SKM-1 (cell line): ENCODE data around the gene RUFY3.
"Not testable (repeated sequence)": the region's sequence is repeated elsewhere in the genome, so short reads cannot be mapped to it uniquely, and the experiment has no call there.

Experiments
- DNase-seq: peaks from one replicate; lab custom pipeline; 2025; ENCODE audit not compliant: unreplicated experiment; lab: John Stamatoyannopoulos, UW

The RUFY3 gene, protein sequence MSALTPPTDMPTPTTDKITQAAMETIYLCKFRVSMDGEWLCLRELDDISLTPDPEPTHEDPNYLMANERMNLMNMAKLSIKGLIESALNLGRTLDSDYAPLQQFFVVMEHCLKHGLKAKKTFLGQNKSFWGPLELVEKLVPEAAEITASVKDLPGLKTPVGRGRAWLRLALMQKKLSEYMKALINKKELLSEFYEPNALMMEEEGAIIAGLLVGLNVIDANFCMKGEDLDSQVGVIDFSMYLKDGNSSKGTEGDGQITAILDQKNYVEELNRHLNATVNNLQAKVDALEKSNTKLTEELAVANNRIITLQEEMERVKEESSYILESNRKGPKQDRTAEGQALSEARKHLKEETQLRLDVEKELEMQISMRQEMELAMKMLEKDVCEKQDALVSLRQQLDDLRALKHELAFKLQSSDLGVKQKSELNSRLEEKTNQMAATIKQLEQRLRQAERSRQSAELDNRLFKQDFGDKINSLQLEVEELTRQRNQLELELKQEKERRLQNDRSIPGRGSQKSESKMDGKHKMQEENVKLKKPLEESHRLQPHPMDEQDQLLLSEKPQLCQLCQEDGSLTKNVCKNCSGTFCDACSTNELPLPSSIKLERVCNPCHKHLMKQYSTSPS

GRCh38 chr4:70721747-70722146, at the start of gene RUFY3:
TSS of gene RUFY3 (plus strand) at chr4:70721964. CDS start at chr4:70722574, 610 bp downstream.
- DNase-seq, result no peak

DNA sequence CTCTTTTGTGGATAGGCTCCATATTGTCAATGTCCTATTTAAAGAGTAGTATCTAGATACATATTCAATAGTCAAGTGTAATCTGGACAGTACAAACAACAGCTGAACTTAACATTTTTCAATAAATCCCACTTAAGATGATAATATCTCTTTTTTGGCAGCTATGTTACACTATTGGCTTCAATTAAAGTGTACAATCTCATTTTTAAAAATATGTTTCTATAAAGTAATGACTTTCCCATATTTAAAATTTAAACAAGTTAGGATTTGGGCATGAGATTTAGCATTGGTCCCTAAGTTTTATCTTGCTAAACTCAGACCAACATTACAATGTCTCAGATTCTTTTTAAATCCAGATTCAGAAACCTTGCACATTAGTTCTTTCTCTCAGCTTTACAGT, 47.6 kb upstream of the RUFY3 start:
- DNase-seq, result no peak

DNA sequence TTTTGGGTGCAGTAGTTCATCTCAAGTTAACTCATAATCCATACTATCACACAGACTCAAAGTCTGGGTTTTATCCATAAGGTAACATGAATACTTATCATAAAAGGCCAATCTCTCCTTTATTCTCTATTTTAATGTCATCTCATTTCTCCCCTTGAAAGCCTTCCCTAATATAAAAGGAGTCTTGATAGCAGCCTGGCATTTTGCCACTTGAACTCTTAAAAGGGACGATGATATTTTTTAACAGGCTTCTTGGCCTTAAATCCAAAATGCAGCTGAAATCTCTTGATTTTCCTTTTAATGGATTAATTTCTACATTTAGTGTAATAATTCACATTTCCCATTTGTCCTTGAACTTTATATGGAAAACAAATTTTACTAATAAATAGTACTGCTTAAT, 47.0 kb upstream of the RUFY3 start:
- no peak for DNase-seq

DNA sequence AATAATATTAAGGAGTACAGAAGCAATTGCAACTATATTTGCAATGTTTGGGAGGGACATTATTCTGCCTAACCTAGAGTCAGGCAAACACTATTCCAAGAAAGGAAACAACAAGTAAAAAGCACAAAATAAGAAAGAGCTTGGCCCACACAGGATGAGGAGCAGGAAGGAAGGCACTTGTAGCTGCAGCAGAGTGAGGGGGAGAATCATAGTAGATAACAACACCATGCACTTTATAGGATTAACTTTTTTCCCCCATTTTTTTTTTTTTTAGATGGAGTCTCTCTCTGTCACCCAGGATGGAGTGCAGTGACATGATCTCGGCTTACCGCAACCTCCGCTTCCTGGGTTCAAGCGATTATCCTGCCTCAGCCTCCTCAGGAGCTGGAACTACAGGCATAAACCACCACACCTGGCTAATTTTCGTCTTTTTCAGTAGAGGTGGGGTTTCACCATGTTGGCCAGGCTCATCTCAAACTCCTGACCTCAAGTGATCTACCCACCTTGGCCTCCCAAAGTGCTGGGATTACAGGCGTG, 45.1 kb upstream of the RUFY3 start:
- no peak for DNase-seq

DNA sequence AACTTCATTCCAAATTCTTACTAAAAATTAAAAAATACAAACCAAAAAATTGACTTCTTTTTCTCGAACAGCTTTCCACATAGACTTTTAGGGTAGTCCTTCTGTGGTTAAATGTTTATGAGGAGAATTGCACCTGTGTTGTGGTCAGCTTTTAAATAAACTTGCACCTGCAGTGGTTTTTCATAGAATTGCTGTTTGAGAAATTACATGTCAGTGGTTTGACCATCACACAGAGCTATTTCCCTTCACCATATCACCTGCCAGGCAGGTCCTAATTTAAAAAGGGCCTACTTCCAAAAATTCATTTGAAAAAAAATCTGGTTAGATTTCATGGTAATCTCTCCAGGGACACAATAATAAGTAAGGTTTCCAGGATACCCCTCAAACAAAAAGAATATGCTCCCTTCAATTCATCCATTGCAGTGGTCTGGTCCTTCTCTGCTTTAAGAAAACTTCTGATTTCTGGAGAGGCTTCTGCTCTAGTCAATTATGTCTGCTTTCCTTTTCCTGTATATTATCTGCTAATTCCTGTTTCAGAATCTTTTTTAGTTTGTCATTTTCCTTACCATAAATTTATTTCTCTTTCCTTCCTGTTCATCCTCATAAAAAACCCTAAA, 43.3 kb upstream of the RUFY3 start:
- DNase-seq, result no peak

GRCh38 chr4:70680934-70681333, 40.8 kb upstream of the RUFY3 start:
- no peak for DNase-seq

GRCh38 chr4:70681704-70682103, 40.1 kb upstream of the RUFY3 start:
- DNase-seq, result no peak

GRCh38 chr4:70682142-70682541, 39.6 kb upstream of the RUFY3 start:
- DNase-seq, result not testable (repeated sequence)

- no peak for DNase-seq
Observed at GRCh38 chr4:70687392-70687791, 34.4 kb upstream of the RUFY3 start.

- DNase-seq, result peak; percentile 94
Observed at GRCh38 chr4:70687821-70688794, 33.7 kb upstream of the RUFY3 start, which contains the start of gene UTP3. TSS of gene UTP3 (plus strand) at chr4:70688532. CDS start at chr4:70688678, 146 bp downstream.

- DNase-seq, result no peak
Observed at GRCh38 chr4:70688795-70689231, 33.0 kb upstream of the RUFY3 start.

DNA sequence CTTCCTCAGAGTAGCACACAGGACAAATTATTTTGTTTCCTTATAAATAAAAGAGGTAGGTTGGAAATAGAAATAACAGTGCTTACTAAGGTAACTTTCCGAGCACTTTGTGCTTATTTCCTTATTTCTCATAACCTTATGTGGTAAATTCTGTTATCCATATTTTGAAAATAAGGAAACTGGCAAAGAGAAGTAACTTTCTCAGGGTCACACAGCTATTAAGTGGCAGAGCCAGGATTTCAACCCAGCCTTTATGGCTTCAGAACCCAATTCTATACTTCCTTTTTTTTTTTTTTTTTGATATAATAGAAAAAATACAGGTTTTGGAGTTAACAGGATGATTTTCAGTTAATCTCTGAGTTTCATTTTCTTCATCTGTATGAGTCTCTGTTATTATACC, 30.1 kb upstream of the RUFY3 start:
- DNase-seq, result no peak

DNA sequence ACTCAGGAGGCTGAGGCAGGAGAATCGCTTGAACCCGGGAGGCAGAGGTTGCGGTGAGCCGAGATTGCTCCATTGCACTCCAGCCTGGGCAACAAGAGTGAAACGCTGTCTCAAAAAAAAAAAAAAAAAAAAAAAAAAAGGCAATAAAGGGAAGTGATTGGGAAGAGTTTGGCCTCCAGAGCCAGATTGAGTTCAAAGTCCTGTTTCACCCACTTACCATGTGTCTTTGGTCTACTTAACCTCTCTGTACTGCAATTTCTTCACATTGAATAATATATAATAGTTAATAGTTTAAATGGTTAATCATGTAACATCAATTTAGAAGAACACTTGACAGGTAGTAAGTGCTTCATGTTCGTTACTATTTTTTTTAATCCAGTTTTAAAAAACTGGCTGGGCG, 27.1 kb upstream of the RUFY3 start:
- not testable (repeated sequence) for DNase-seq

DNA sequence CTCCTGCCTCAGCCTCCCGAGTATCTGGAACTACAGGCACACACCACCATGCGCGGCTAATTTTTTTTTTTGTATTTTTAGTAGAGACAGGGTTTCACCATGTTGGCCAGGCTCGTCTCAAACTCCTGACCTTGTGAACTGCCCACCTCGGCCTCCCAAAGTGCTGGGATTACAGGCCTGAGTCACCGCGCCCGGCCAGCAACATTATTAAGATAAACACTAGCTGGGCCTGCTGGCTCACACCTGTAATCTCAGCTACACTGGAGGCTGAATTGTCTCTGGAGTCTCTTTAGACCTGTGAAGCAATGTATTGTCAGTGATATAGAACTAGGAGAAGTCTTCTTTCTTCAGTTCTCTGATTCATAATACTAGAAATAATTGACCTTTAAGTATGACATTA, 23.3 kb upstream of the RUFY3 start:
- DNase-seq, result not testable (repeated sequence)

DNA sequence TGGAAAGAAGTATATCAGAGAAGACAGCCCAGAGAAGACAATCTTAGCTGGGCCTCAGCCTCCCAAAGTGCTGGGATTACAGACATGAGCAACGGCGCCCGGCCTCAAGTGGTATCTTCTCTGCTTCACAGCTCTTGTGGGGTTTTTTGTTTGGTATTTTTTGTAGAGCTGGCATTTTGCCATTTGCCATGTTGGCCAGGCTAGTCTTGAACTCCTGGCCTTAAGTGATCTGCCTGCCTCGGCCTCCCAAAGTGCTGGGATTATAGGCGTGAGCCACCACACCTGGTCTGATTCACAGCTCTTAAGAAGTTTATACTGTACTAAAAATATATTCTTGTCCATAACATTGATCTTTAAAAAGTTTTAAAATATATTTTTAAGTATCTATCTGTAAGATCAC, 21.1 kb upstream of the RUFY3 start:
- no peak for DNase-seq

GRCh38 chr4:70701271-70701670, 20.5 kb upstream of the RUFY3 start:
- no peak for DNase-seq

- not testable (repeated sequence) for DNase-seq
Observed at GRCh38 chr4:70702592-70702991, 19.2 kb upstream of the RUFY3 start.

DNA sequence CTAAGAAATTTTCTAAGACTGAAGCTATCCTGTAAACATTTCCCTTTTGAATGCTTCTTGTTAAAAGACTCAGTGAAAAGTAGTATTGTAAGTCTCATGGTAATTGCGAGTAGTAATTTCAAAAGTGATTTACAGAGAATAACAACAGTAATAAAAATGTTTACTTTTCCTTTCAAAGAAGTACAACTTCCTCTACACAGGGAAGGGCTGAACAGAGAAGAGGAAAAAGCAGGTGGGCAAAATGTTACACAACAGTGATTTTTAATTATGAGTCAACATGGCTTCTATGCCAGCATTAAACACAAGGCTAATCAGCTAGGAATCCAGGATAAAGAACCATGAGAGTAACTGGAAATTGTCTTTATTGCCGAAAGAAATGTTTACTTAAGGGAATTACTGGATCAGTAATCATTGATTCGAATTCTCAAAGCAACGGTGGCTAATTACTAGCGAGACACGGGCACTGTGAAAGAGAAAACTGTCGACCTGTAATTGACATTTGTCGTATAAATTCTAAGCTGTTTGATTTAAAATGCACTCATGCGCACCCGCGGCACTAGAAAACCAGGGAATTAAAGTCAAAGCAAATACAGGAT, 18.0 kb upstream of the RUFY3 start:
- DNase-seq, result no peak

DNA sequence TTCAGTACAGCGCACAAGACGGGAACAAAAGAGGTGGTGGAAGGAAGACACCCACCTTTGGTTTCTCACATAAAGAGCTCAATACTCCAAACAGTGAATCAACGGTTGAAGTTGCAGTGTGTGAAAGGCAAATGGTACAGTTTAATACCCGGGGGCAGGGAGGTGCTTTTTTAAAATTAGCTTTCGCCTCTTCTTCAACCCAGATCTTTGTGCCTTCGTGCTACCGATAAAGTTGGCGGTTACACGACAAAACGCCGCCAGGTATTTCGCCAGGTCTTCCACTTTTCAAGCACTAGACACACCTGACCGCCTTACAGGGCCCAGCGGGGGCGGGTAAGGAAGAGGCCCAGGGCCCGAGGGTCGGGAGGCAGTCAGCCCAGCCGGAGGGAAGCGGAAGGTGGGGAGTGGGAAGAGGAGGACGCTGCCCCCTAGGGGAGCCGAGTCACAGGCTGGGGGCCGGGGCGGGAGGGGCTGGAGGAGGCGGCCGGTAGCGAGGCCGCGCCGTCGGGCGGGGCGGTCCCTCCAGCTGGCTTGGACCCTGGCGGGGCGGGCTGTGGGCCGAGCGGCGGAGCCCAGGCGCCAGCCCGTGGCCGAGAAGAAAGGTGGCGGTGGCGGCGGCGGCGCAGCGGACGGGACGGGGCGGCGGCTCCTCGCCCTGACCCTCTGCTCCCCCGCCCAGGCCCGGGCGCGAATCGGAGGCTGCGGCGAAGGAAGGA, 17.4 kb upstream of the RUFY3 start:
- peak; percentile 28 for DNase-seq

DNA sequence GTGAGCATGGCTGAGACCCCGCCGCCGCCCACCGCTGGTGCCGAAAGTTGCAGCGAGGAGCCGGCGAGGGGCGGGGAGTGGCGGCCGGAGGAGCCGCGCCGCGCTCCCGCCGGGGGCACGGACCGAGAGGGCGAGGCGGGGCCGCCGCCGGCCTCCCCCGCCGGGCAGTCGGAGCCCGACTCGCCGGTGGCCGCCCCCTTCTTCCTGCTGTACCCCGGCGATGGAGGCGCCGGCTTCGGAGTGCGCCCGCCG, 16.9 kb upstream of the RUFY3 start:
- no peak for DNase-seq
